Loucy (cell line): ENCODE results near the gene HMMR.

ENCODE experiments used
- EZH2phosphoT487 ChIP-seq: fragments of 200-600 bp; IDR thresholded peaks from 2 replicates; pipeline ENCODE4 v1.6.1; 2018; ENCODE audit warnings: antibody characterized with exemption, mild to moderate bottlenecking, moderate library complexity, borderline replicate concordance
- TF ChIP-seq, protein P1 (sequence below): fragments of 200-600 bp; sonication (generic); conservative IDR thresholded peaks from 2 replicates; pipeline ENCODE4 v1.5.1; 2014; ENCODE audit warnings: mild to moderate bottlenecking, antibody characterized with exemption, low read length

DNA sequence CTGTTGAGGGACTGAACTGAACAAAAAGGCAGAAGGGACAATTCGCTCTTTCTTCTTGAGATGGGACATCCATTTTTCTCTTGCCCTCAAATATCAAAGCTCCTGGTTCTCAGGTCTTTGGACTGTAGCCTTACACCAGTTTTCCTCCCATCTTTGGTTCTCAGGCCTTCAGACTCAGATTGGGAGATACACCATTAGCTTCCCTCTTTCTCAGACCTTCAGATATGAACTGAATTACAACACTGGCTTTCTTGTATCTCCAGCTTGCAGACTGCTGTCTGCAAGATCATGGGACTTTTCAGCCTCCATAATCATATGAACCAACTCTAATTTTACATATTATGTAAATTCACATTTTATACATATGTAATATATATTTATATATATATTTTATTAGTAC lies 35.6 kb upstream of the HMMR start:
- TF ChIP-seq, protein P1, sequence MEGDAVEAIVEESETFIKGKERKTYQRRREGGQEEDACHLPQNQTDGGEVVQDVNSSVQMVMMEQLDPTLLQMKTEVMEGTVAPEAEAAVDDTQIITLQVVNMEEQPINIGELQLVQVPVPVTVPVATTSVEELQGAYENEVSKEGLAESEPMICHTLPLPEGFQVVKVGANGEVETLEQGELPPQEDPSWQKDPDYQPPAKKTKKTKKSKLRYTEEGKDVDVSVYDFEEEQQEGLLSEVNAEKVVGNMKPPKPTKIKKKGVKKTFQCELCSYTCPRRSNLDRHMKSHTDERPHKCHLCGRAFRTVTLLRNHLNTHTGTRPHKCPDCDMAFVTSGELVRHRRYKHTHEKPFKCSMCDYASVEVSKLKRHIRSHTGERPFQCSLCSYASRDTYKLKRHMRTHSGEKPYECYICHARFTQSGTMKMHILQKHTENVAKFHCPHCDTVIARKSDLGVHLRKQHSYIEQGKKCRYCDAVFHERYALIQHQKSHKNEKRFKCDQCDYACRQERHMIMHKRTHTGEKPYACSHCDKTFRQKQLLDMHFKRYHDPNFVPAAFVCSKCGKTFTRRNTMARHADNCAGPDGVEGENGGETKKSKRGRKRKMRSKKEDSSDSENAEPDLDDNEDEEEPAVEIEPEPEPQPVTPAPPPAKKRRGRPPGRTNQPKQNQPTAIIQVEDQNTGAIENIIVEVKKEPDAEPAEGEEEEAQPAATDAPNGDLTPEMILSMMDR = no peak
- TF ChIP-seq EZH2phosphoT487 = no peak
